ENCODE measurements around the gene STIP1.

GRCh38 chr11:64235437-64236161 is 49.6 kb downstream of the STIP1 start:
- no peak for TF ChIP-seq CTCF (IDR thresholded peaks at IDR 0.05; ENCODE audit: low read depth, low read length)
- no peak for TF ChIP-seq EZH2phosphoT487 (IDR thresholded peaks at IDR 0.05; ENCODE audit: low read depth)
